ENCODE data around the gene PCCA. TPM values are rescaled to one million over a fixed set of nuclear protein-coding genes. Genes with fewer than 3 reads are reported as not detected.

Gene PCCA
- total and polyA plus RNA-seq, 2 of the 13 experiments (the other 11 are each of a cell fraction or from before 2014, with no cell fraction given), result 15.0 to 32.2 TPM

Small RNA genes within 50 kb of the gene (small RNA-seq; reads per million reads assigned to genes)
- 0 reads per million in 3 experiments for gene AL356575.1 (ENCODE audit: insufficient read depth in 2 of 3, insufficient read length in 3 of 3, low read depth in 2 of 3, low replicate concordance in 1 of 3)

Other genes starting within 250 kb of the PCCA start
- 0.02 TPM in 1 of 2 replicates, not detected in the other for gene ZIC5, start 117.3 kb upstream of the PCCA start, total RNA-seq (2016; rRNA removed; fragmentation: Illumina TruSeq; extraction: Trizol)
- gene ZIC5, start 117.3 kb upstream of the PCCA start, polyA plus RNA-seq (2011; rRNA removed), result 0.07 TPM in 1 of 2 replicates, not detected in the other
- gene ZIC2, start 107.3 kb upstream of the PCCA start, total RNA-seq (2016; rRNA removed; fragmentation: Illumina TruSeq; extraction: Trizol), result not detected in 2 replicates
- 0.12 and 0.13 TPM in 2 replicates for gene ZIC2, start 107.3 kb upstream of the PCCA start, polyA plus RNA-seq (2011; rRNA removed)